Fibroblast of pulmonary artery (primary cell): ENCODE measurements around the gene NTN3.

Experiments used
- DNase-seq: peaks from one replicate; pipeline ENCODE4 v3.0.0-alpha.2; 2010; ENCODE audit warnings: low read depth
- H3K4me3 ChIP-seq: replicated peaks from 2 replicates; pipeline ENCODE4 v1.5.1; 2011; ENCODE audit warnings: low read depth, mild to moderate bottlenecking, control low read depth, low read length, moderate library complexity
- CTCF ChIP-seq: IDR thresholded peaks from 2 replicates; pipeline ENCODE4 v1.5.1; 2011; ENCODE audit warnings: mild to moderate bottlenecking, control low read depth, low read length, inconsistent platforms; ENCODE audit errors: missing control alignments

Gene NTN3

GRCh38 chr16:2517954-2518605 is 47.0 kb downstream of the NTN3 start:
- H3K4me3 ChIP-seq, result no peak overlapping the region
- TF ChIP-seq CTCF, result no peak
- DNase-seq, result no peak

GRCh38 chr16:2518823-2519710 is 48.0 kb downstream of the NTN3 start:
- no peak overlapping the region for H3K4me3 ChIP-seq
- no peak for DNase-seq
- TF ChIP-seq CTCF, result no peak

- no peak for DNase-seq
- TF ChIP-seq CTCF, result no peak
- H3K4me3 ChIP-seq, result peak overlapping the region; percentile 37
Measured at GRCh38 chr16:2519711-2520080, 48.6 kb downstream of the NTN3 start.

- DNase-seq, result peak; percentile 91
- H3K4me3 ChIP-seq, result peak within 1 kb of the TSS; percentile 76
- TF ChIP-seq CTCF, result no peak
Measured at GRCh38 chr16:2520097-2520783, 49.1 kb downstream of the NTN3 start, which contains the start of gene AMDHD2. AMDHD2 (plus strand) TSS chr16:2520371; CDS start chr16:2520459, 88 bp downstream.

- no peak for TF ChIP-seq CTCF
- DNase-seq, result no peak
- H3K4me3 ChIP-seq, result peak overlapping the region; percentile 76
Measured at GRCh38 chr16:2520784-2521531, 49.9 kb downstream of the NTN3 start.
